Measurements from ENCODE around the gene SEC61A2. TPM values are rescaled to one million over a fixed set of nuclear protein-coding genes. Genes with fewer than 3 reads are reported as not detected.

SEC61A2 gene
- total RNA-seq, 1 donor from 2014 or later: 24.8 TPM

GRCh38 chr10:12177642-12178041 lies 48.2 kb downstream of the SEC61A2 start:
- Mint-ChIP-seq H3K27ac (ENCODE audit: unreplicated experiment) (no peak overlapping the region), H3K4me3 (no peak overlapping the region), H3K36me3 (ENCODE audit: low read depth) (peaks cover 9% of the 10 kb centered on the region), H3K27me3 (ENCODE audit: low read depth) (no peaks in the 10 kb centered on the region), H3K4me1 (peaks cover 12% of the 10 kb centered on the region), H3K9me3 (no peaks in the 10 kb centered on the region)
- DNase-seq (ENCODE audit: low read depth, low spot score): no peak
- no peak for TF ChIP-seq CTCF (conservative IDR thresholded peaks at IDR 0.05)

DNA sequence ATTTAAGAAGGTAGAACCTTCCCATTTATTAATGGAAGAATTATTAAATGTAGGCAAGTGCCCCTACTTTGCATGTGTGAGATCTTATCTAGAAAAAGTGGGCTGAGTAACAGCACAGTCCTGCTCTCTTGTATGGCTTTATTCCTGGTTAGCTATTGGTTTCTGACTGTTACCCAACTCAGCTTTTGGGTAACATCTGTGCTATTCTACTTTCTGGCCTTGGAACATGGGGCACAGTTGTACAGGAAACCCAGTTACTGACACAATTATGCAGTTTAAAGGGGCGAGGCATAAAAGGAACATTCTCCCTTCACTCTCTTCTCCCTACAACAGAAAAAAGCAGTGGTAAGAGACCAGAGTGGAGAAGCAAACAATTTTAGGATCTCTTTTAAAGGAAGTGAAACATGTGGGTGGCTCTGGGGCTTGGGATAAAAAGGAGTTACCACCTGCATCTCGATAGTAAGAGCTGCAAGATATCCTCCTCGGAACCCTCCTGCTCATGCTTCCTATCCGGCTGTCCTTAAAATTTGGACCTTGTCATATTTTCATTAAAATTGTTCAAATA lies 50.2 kb downstream of the SEC61A2 start:
- no peak overlapping the region for H3K27ac Mint-ChIP-seq (ENCODE audit: unreplicated experiment)
- no peak for DNase-seq (ENCODE audit: low read depth, low spot score)
- no peak for TF ChIP-seq CTCF (conservative IDR thresholded peaks at IDR 0.05)
- no peak overlapping the region for H3K4me3 Mint-ChIP-seq
- H3K27me3 Mint-ChIP-seq (ENCODE audit: low read depth): no peaks in the 10 kb centered on the region
- H3K9me3 Mint-ChIP-seq: no peaks in the 10 kb centered on the region
- H3K36me3 Mint-ChIP-seq (ENCODE audit: low read depth): peaks cover 3% of the 10 kb centered on the region
- peaks cover 12% of the 10 kb centered on the region for H3K4me1 Mint-ChIP-seq

GRCh38 chr10:12180221-12180974 lies 50.9 kb downstream of the SEC61A2 start:
- peaks cover 12% of the 10 kb centered on the region for H3K4me1 Mint-ChIP-seq
- DNase-seq (ENCODE audit: low read depth, low spot score): no peak
- H3K27me3 Mint-ChIP-seq (ENCODE audit: low read depth): no peaks in the 10 kb centered on the region
- H3K4me3 Mint-ChIP-seq: no peak overlapping the region
- no peak for TF ChIP-seq CTCF (conservative IDR thresholded peaks at IDR 0.05)
- peaks cover 3% of the 10 kb centered on the region for H3K36me3 Mint-ChIP-seq (ENCODE audit: low read depth)
- no peaks in the 10 kb centered on the region for H3K9me3 Mint-ChIP-seq
- H3K27ac Mint-ChIP-seq (ENCODE audit: unreplicated experiment): peak overlapping the region; percentile 80

- Mint-ChIP-seq H3K4me3 (no peak overlapping the region), H3K27me3 (ENCODE audit: low read depth) (no peaks in the 10 kb centered on the region), H3K9me3 (no peaks in the 10 kb centered on the region), H3K4me1 (peaks cover 12% of the 10 kb centered on the region), H3K27ac (ENCODE audit: unreplicated experiment) (no peak overlapping the region), H3K36me3 (ENCODE audit: low read depth) (peaks cover 3% of the 10 kb centered on the region)
- no peak for DNase-seq (ENCODE audit: low read depth, low spot score)
- no peak for TF ChIP-seq CTCF (conservative IDR thresholded peaks at IDR 0.05)
Measured at GRCh38 chr10:12181065-12181775, 51.7 kb downstream of the SEC61A2 start.

DNA sequence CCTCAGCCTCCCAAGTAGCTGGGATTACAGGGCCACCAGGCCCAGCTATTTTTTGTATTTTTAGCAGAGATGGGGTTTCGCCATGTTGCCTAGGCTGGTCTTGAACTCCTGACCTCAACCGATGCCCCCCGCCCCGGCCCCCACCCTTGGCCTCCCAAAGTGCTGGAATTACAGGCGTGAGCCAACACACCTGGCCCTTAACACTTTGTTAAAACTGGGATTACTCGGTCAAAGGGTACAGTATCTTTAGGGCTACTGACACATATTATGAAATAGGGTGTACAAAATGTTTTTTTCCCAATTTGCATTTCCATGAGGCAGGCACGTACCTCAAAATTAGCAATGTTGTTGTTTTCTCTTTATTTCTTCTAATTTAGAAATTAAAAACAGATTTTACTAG lies 54.7 kb downstream of the SEC61A2 start:
- no peak for DNase-seq (ENCODE audit: low read depth, low spot score)
- Mint-ChIP-seq H3K9me3 (no peaks in the 10 kb centered on the region), H3K4me1 (peaks cover 12% of the 10 kb centered on the region), H3K36me3 (ENCODE audit: low read depth) (peaks cover 3% of the 10 kb centered on the region), H3K4me3 (no peak overlapping the region), H3K27ac (ENCODE audit: unreplicated experiment) (no peak overlapping the region), H3K27me3 (ENCODE audit: low read depth) (no peaks in the 10 kb centered on the region)
- TF ChIP-seq CTCF (conservative IDR thresholded peaks at IDR 0.05): no peak
